Esophagus muscularis mucosa (tissue), 4 donors: ENCODE results near the gene SPON2.

Experiments used
- CTCF ChIP-seq, 3 experiments: fragments of 200-600 bp in 2 of 3; fragments of 450-650 bp in 1 of 3; sonication (generic) in 2 of 3; IDR thresholded peaks; one replicate each; pipeline ENCODE4 v1.5.1; 2017 to 2019; ENCODE audit warnings: antibody characterized with exemption in 3 of 3, mild to moderate bottlenecking in 2 of 3, moderate library complexity in 1 of 3
- EP300 ChIP-seq: sonication (generic); formaldehyde crosslinking; IDR thresholded peaks from one replicate; pipeline ENCODE4 v1.6.1; 2017; ENCODE audit warnings: antibody characterized with exemption
- POLR2A ChIP-seq: fragments of 450-650 bp; IDR thresholded peaks from one replicate; pipeline ENCODE4 v1.6.1; 2017; ENCODE audit warnings: antibody characterized with exemption, moderate library complexity, mild to moderate bottlenecking, low read depth
- POLR2AphosphoS5 ChIP-seq, 2 donors: sonication (generic); formaldehyde crosslinking; IDR thresholded peaks; one replicate each; pipeline ENCODE4 v1.6.1; 2017; ENCODE audit warnings: antibody characterized with exemption in 2 of 2

- TF ChIP-seq CTCF (IDR thresholded peaks at IDR 0.05) (no peak), POLR2AphosphoS5 (IDR thresholded peaks at IDR 0.05) (peak; percentile 74 to 92), POLR2A (no peak), EP300 (no peak)
These were observed 19.7 kb upstream of the SPON2 start for GRCh38 chr4:1192091-1192492.
